Suprapubic skin (tissue), 4 donors: ENCODE measurements around the gene DUSP14. TPM values are rescaled to one million over a fixed set of nuclear protein-coding genes. Genes with fewer than 3 reads are reported as not detected.
A peak's percentile ranks its signal among the peaks of the same experiment; 100 is the strongest.

Experiments
- DNase-seq, 2 donors: peaks; one replicate each; pipeline ENCODE4 v3.0.0-alpha.2; 2019; ENCODE audit warnings: low spot score in 2 of 2
- H3K27ac ChIP-seq: fragments of 200-600 bp; sonication (generic); one replicate; pipeline ENCODE4 v1.5.1; 2019
- H3K27me3 ChIP-seq: fragments of 200-600 bp; sonication (generic); one replicate; pipeline ENCODE4 v1.5.1; 2019
- H3K36me3 ChIP-seq: fragments of 200-600 bp; sonication (generic); one replicate; pipeline ENCODE4 v1.5.1; 2019
- H3K4me1 ChIP-seq: fragments of 200-600 bp; sonication (generic); one replicate; pipeline ENCODE4 v1.5.1; 2019
- H3K4me3 ChIP-seq: fragments of 200-600 bp; sonication (generic); one replicate; pipeline ENCODE4 v1.5.1; 2019; ENCODE audit warnings: mild to moderate bottlenecking
- H3K9me3 ChIP-seq: fragments of 200-600 bp; sonication (generic); one replicate; pipeline ENCODE4 v1.5.1; 2019
- CTCF ChIP-seq, 2 donors: fragments of 200-600 bp in 1 of 2; fragments of 450-650 bp in 1 of 2; sonication (generic) in 1 of 2; IDR thresholded peaks; one replicate each; pipeline ENCODE4 v1.5.1; 2016 to 2019; ENCODE audit warnings: antibody characterized with exemption in 2 of 2, mild to moderate bottlenecking in 1 of 2, moderate library complexity in 1 of 2
- EP300 ChIP-seq: sonication (generic); formaldehyde crosslinking; IDR thresholded peaks from one replicate; pipeline ENCODE4 v1.6.1; 2017; ENCODE audit warnings: antibody characterized with exemption
- POLR2A ChIP-seq, 2 donors: fragments of 450-650 bp; IDR thresholded peaks; one replicate each; pipeline ENCODE4 v1.6.1; 2017; ENCODE audit warnings: antibody characterized with exemption in 2 of 2, mild to moderate bottlenecking in 2 of 2, moderate library complexity in 2 of 2
- POLR2AphosphoS5 ChIP-seq, 3 donors: sonication (generic); formaldehyde crosslinking; IDR thresholded peaks; one replicate each; pipeline ENCODE4 v1.6.1; 2017; ENCODE audit warnings: antibody characterized with exemption in 3 of 3
- WGBS: methylation state at CpG from one replicate; pipeline ENCODE4 v1.1.5; 2018; 5-methylcytosine and 5-hydroxymethylcytosine counted together
- total RNA-seq, 4 donors: library from RNA; depleted of rRNA; stranded (reverse); fragments of >200 nt; gene quantifications; one replicate each; pipeline ENCODE4 v1.1.0, GENCODE V29; 2016

Gene DUSP14
- total RNA-seq, 4 donors from 2014 or later = 31.4 to 107 (median 68.5) TPM

GRCh38 chr17:37480427-37480826 lies 9.3 kb upstream of the DUSP14 start:
- whole genome bisulfite sequencing = 76% methylated on average over 2 of the region's 2 CpGs
- no peak for TF ChIP-seq EP300
- Histone ChIP-seq H3K36me3 (peaks cover 2% of the 10 kb centered on the region), H3K27ac (peak overlapping the region; percentile 55), H3K9me3 (no peaks in the 10 kb centered on the region), H3K4me1 (peaks cover 60% of the 10 kb centered on the region), H3K27me3 (no peaks in the 10 kb centered on the region), H3K4me3 (no peak overlapping the region)
- no peak for DNase-seq

GRCh38 chr17:37481001-37481665 lies 8.6 kb upstream of the DUSP14 start:
- Histone ChIP-seq H3K4me3 (no peak overlapping the region), H3K4me1 (peaks cover 58% of the 10 kb centered on the region), H3K27ac (peak overlapping the region; percentile 55), H3K27me3 (no peaks in the 10 kb centered on the region), H3K36me3 (peaks cover 2% of the 10 kb centered on the region), H3K9me3 (no peaks in the 10 kb centered on the region)
- no peak for TF ChIP-seq POLR2A (IDR thresholded peaks at IDR 0.05)
- no peak for TF ChIP-seq CTCF (IDR thresholded peaks at IDR 0.05)
- no peak for TF ChIP-seq POLR2AphosphoS5 (IDR thresholded peaks at IDR 0.05)
- no peak for TF ChIP-seq EP300
- no peak for DNase-seq
- WGBS = 48% methylated on average over 9 of the region's 9 CpGs

- no peaks in the 10 kb centered on the region for H3K27me3 ChIP-seq
- WGBS = 49% methylated on average over 5 of the region's 5 CpGs
- no peak for TF ChIP-seq CTCF (IDR thresholded peaks at IDR 0.05)
- TF ChIP-seq EP300 = no peak
- no peak for TF ChIP-seq POLR2AphosphoS5 (IDR thresholded peaks at IDR 0.05)
- no peak for TF ChIP-seq POLR2A (IDR thresholded peaks at IDR 0.05)
- peaks cover 57% of the 10 kb centered on the region for H3K4me1 ChIP-seq
- H3K27ac ChIP-seq = no peak overlapping the region
- H3K4me3 ChIP-seq = no peak overlapping the region
- H3K36me3 ChIP-seq = no peaks in the 10 kb centered on the region
- no peak for DNase-seq
- H3K9me3 ChIP-seq = no peaks in the 10 kb centered on the region
Measured at GRCh38 chr17:37483311-37484039, 6.2 kb upstream of the DUSP14 start.

GRCh38 chr17:37485938-37486570 lies 3.6 kb upstream of the DUSP14 start:
- no peak overlapping the region for H3K4me3 ChIP-seq
- no peaks in the 10 kb centered on the region for H3K27me3 ChIP-seq
- no peaks in the 10 kb centered on the region for H3K36me3 ChIP-seq
- WGBS = 55% methylated on average over 1 of the region's 1 CpG
- H3K4me1 ChIP-seq = peaks cover 60% of the 10 kb centered on the region
- H3K27ac ChIP-seq = no peak overlapping the region
- no peak for DNase-seq
- TF ChIP-seq POLR2AphosphoS5 (IDR thresholded peaks at IDR 0.05) = no peak
- no peak for TF ChIP-seq POLR2A (IDR thresholded peaks at IDR 0.05)
- TF ChIP-seq CTCF (IDR thresholded peaks at IDR 0.05) = no peak
- no peak for TF ChIP-seq EP300
- H3K9me3 ChIP-seq = no peaks in the 10 kb centered on the region

- H3K4me3 ChIP-seq = peak overlapping the region; percentile 93
- H3K4me1 ChIP-seq = peaks cover 68% of the 10 kb centered on the region
- no peak for DNase-seq
- no peaks in the 10 kb centered on the region for H3K27me3 ChIP-seq
- H3K27ac ChIP-seq = peak overlapping the region; percentile 99
- H3K36me3 ChIP-seq = no peaks in the 10 kb centered on the region
- TF ChIP-seq POLR2A (IDR thresholded peaks at IDR 0.05) (no peak), EP300 (no peak), CTCF (IDR thresholded peaks at IDR 0.05) (no peak), POLR2AphosphoS5 (IDR thresholded peaks at IDR 0.05) (no peak)
- H3K9me3 ChIP-seq = no peaks in the 10 kb centered on the region
- WGBS = 19% methylated on average over 7 of the region's 7 CpGs
Measured at GRCh38 chr17:37488009-37488604, 1.6 kb upstream of the DUSP14 start.
